Progenitor cell of endocrine pancreas (in vitro differentiated cells): ENCODE results near the gene ZNF613. TPM values are rescaled to one million over a fixed set of nuclear protein-coding genes. Genes with fewer than 3 reads are reported as not detected.

Experiments
- DNase-seq: peaks from one replicate; pipeline ENCODE4 v3.0.0; 2021; ENCODE audit warnings: low spot score; ENCODE audit not compliant: unreplicated experiment
- H3K27ac Mint-ChIP-seq: 2 replicates; pipeline ENCODE4 v1.8.0; 2021; ENCODE audit warnings: mild to moderate bottlenecking, moderate library complexity, mixed read lengths
- H3K27me3 Mint-ChIP-seq: 2 replicates; pipeline ENCODE4 v1.8.0; 2021; ENCODE audit warnings: mixed read lengths
- H3K36me3 Mint-ChIP-seq: 2 replicates; pipeline ENCODE4 v1.8.0; 2022; ENCODE audit warnings: mixed read lengths; ENCODE audit not compliant: insufficient read depth
- H3K4me1 Mint-ChIP-seq: 2 replicates; pipeline ENCODE4 v1.8.0; 2021; ENCODE audit warnings: low read depth, mixed read lengths
- H3K4me3 Mint-ChIP-seq: 2 replicates; pipeline ENCODE4 v1.8.0; 2021; ENCODE audit warnings: low read depth, mild to moderate bottlenecking, moderate library complexity, mixed read lengths
- H3K9me3 Mint-ChIP-seq: 2 replicates; pipeline ENCODE4 v1.8.0; 2021; ENCODE audit warnings: low read depth, mixed read lengths
- CTCF ChIP-seq: fragments of 200-600 bp; sonication (generic); IDR thresholded peaks from one replicate; pipeline ENCODE4 v1.5.0; 2021; ENCODE audit warnings: antibody characterized with exemption, mild to moderate bottlenecking; ENCODE audit not compliant: unreplicated experiment
- total RNA-seq: library from RNA; stranded (reverse); gene quantifications from 2 replicates; pipeline ENCODE4 v1.2.1, GENCODE V29; 2021

Gene ZNF613
- total RNA-seq, 1 donor from 2014 or later: 15.8 TPM

- Mint-ChIP-seq H3K4me3 (no peak overlapping the region), H3K4me1 (no peaks in the 10 kb centered on the region), H3K27me3 (no peaks in the 10 kb centered on the region), H3K27ac (no peak overlapping the region), H3K9me3 (peaks cover 54% of the 10 kb centered on the region), H3K36me3 (peaks cover 8% of the 10 kb centered on the region)
- DNase-seq: no peak
- no peak for TF ChIP-seq CTCF
Measured at GRCh38 chr19:51915324-51915867, 11.9 kb upstream of the ZNF613 start.

DNA sequence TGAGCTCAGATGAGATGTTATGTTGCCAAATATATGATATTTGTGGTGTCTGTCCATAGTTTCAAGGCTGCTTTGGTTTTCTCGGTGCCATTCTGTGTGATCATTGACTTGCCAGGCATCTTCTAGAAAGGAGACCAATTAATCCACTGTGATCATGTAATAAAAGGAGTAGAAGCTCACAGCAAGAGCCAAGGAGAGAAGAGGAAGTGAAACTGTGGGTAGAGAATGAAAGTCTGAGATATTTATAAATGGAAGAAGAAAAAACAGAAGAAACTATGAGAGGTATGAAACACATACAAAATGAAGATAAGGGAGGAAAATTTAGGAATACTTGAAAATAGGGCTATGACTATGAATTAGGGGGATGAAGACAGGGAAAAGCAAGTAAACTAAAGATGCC lies 11.1 kb upstream of the ZNF613 start:
- Mint-ChIP-seq H3K9me3 (peaks cover 55% of the 10 kb centered on the region), H3K4me3 (no peak overlapping the region), H3K27ac (no peak overlapping the region), H3K36me3 (peaks cover 8% of the 10 kb centered on the region), H3K27me3 (no peaks in the 10 kb centered on the region), H3K4me1 (no peaks in the 10 kb centered on the region)
- no peak for TF ChIP-seq CTCF
- DNase-seq: no peak

- TF ChIP-seq CTCF: no peak
- Mint-ChIP-seq H3K27ac (no peak overlapping the region), H3K27me3 (no peaks in the 10 kb centered on the region), H3K36me3 (peaks cover 12% of the 10 kb centered on the region), H3K9me3 (peaks cover 56% of the 10 kb centered on the region), H3K4me1 (no peaks in the 10 kb centered on the region), H3K4me3 (no peak overlapping the region)
- no peak for DNase-seq
Measured at GRCh38 chr19:51919606-51920005, 7.7 kb upstream of the ZNF613 start.

DNA sequence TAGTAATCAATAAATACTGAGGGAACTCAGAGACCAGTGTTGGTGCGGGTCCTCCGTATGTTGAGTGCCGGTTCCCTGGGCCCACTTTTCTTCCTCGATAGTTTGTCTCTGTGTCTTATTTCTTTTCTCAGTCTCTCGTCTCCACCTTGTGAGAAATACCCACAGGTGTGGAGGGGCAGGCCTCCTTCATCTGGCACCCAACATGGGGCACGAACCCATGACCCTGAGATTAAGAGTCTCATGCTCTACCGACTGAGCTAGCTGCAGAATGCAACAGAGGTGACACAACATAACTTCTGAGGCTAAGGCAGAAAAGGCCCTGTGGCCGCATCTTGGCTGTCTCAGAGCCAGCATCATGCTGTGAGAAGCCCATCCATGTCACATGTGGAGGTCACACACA lies 5.3 kb upstream of the ZNF613 start:
- Mint-ChIP-seq H3K27me3 (no peaks in the 10 kb centered on the region), H3K36me3 (peaks cover 17% of the 10 kb centered on the region), H3K4me3 (no peak overlapping the region), H3K4me1 (no peaks in the 10 kb centered on the region), H3K27ac (no peak overlapping the region), H3K9me3 (peaks cover 46% of the 10 kb centered on the region)
- TF ChIP-seq CTCF: no peak
- DNase-seq: no peak

GRCh38 chr19:51926426-51926783 lies 867 bp upstream of the ZNF613 start:
- peaks cover 7% of the 10 kb centered on the region for H3K4me1 Mint-ChIP-seq
- peak overlapping the region; percentile 99 for H3K27ac Mint-ChIP-seq
- no peak for TF ChIP-seq CTCF
- no peaks in the 10 kb centered on the region for H3K27me3 Mint-ChIP-seq
- H3K9me3 Mint-ChIP-seq: peaks cover 52% of the 10 kb centered on the region
- DNase-seq: no peak
- peaks cover 51% of the 10 kb centered on the region for H3K36me3 Mint-ChIP-seq
- H3K4me3 Mint-ChIP-seq: peak overlapping the region; percentile 96
